ENCODE measurements around the gene PPM1N. TPM values are rescaled to one million over a fixed set of nuclear protein-coding genes. Genes with fewer than 3 reads are reported as not detected.
A peak's percentile ranks its signal among the peaks of the same experiment; 100 is the strongest.

Gene PPM1N
- total RNA-seq, 4 donors from 2014 or later = 0.39 to 5.0 (median 0.60) TPM; not detected in 1

GRCh38 chr19:45547965-45548609, 49.8 kb downstream of the PPM1N start:
- WGBS, 2 donors = 66 to 70% methylated on average over 6 to 9 of the region's 9 CpGs
- TF ChIP-seq CTCF (IDR thresholded peaks at IDR 0.05) (no peak), EP300 (IDR thresholded peaks at IDR 0.05) (peak in 1 of 2 donors; percentile 34), POLR2A (IDR thresholded peaks at IDR 0.05) (no peak)
- H3K27me3 ChIP-seq = no peaks in the 10 kb centered on the region
- no peaks in the 10 kb centered on the region for H3K9me3 ChIP-seq
- peak overlapping the region in 3 of 4 donors; percentile 60 to 78 (median 78) for H3K27ac ChIP-seq
- peaks cover 0 to 22% (median 0%) of the 10 kb centered on the region in 4 donors for H3K4me1 ChIP-seq
- H3K4me3 ChIP-seq = no peak overlapping the region
- peaks cover 0 to 5% (median 0%) of the 10 kb centered on the region in 3 donors for H3K36me3 ChIP-seq
- no peak for DNase-seq (ENCODE audit: low spot score in 2 of 2)

Other genes with a start within 250 kb of the PPM1N start
- 10 to 100 TPM; 12.1 to 34.8 (median 25.9) TPM for gene MARK4, start 247.2 kb upstream of the PPM1N start, total RNA-seq
- 1 to 10 TPM in 1 of 4 donors, under 1 TPM in 1, not detected in 2; 0.30 to 1.3 TPM for gene CKM, start 175.6 kb upstream of the PPM1N start, total RNA-seq
- not detected for gene KLC3, start 157.7 kb upstream of the PPM1N start, total RNA-seq
- 10 to 100 TPM in 3 of 4 donors, 1 to 10 TPM in 1; 9.4 to 19.5 (median 17.6) TPM for gene ERCC2, start 127.9 kb upstream of the PPM1N start, total RNA-seq
- gene PPP1R13L, start 93.4 kb upstream of the PPM1N start, total RNA-seq = 10 to 100 TPM; 10.0 to 27.9 (median 17.1) TPM
- 10 to 100 TPM in 1 of 4 donors, 1 to 10 TPM in 3; 2.2 to 10.8 (median 6.2) TPM for gene POLR1G, start 91.8 kb upstream of the PPM1N start, total RNA-seq
- gene ERCC1, start 74.5 kb upstream of the PPM1N start, total RNA-seq = 100 to 1,000 TPM in 2 of 4 donors, 10 to 100 TPM in 2; 95.5 to 161 (median 99.2) TPM
- gene FOSB, start 30.4 kb upstream of the PPM1N start, total RNA-seq = 1 to 10 TPM in 2 of 4 donors, under 1 TPM in 2; 0.60 to 4.9 (median 1.8) TPM
- 1 to 10 TPM; 1.5 to 5.9 (median 3.5) TPM for gene RTN2, start 1.4 kb upstream of the PPM1N start, total RNA-seq
- gene VASP, start 9.0 kb downstream of the PPM1N start, total RNA-seq = 10 to 100 TPM; 39.1 to 74.4 (median 59.2) TPM
- gene OPA3, start 86.4 kb downstream of the PPM1N start, total RNA-seq = 1 to 10 TPM; 4.8 to 6.7 (median 5.7) TPM
- 10 to 100 TPM; 12.6 to 15.6 (median 13.8) TPM for gene GPR4, start 103.8 kb downstream of the PPM1N start, total RNA-seq
- gene EML2, start 141.0 kb downstream of the PPM1N start, total RNA-seq = 10 to 100 TPM; 21.0 to 57.1 (median 25.0) TPM
- gene GIPR, start 169.8 kb downstream of the PPM1N start, total RNA-seq = 1 to 10 TPM in 1 of 4 donors, under 1 TPM in 1, not detected in 2; 0.98 to 2.4 TPM
- 100 to 1,000 TPM; 125 to 151 (median 137) TPM for gene SNRPD2, start 193.5 kb downstream of the PPM1N start, total RNA-seq
- gene QPCTL, start 194.2 kb downstream of the PPM1N start, total RNA-seq = 10 to 100 TPM in 2 of 4 donors, 1 to 10 TPM in 2; 5.9 to 13.2 (median 10.5) TPM
- gene FBXO46, start 232.5 kb downstream of the PPM1N start, total RNA-seq = 10 to 100 TPM in 3 of 4 donors, 1 to 10 TPM in 1; 9.8 to 15.9 (median 13.7) TPM
- not detected for gene MEIOSIN, start 235.0 kb downstream of the PPM1N start, total RNA-seq

All from tibial nerve (tissue), 4 donors.